GM13976 (cell line): ENCODE measurements around the gene CRADD.
"Not testable (repeated sequence)": the region's sequence is repeated elsewhere in the genome, so short reads cannot be mapped to it uniquely, and the experiment has no call there.

Experiments used
- DNase-seq: peaks from one replicate; pipeline ENCODE4 v3.0.0; 2012; ENCODE audit warnings: low spot score
- CTCF ChIP-seq: IDR thresholded peaks from 2 replicates; pipeline ENCODE4 v1.5.1; 2012; ENCODE audit warnings: borderline replicate concordance, mild to moderate bottlenecking; ENCODE audit not compliant: insufficient read depth; ENCODE audit errors: extremely low read depth, missing control alignments, control extremely low read depth
- in situ Hi-C: fragments of 300-500 bp; cut with MboI; formaldehyde crosslinking; loops from one replicate; pipeline ENCODE4 v1.12.0; 2022; ENCODE audit warnings: low sequenced_read_pairs, mixed read lengths, inconsistent platforms; ENCODE audit not compliant: unreplicated experiment

CRADD gene

GRCh38 chr12:93794738-93795137 lies 117.6 kb downstream of the CRADD start:
- no peak for TF ChIP-seq CTCF
- in situ Hi-C loops, result no loop called here
- no peak for DNase-seq

GRCh38 chr12:93795352-93795751 lies 118.2 kb downstream of the CRADD start:
- in situ Hi-C loops, result no loop called here
- DNase-seq, result no peak
- TF ChIP-seq CTCF, result no peak

GRCh38 chr12:93796729-93797128 lies 119.6 kb downstream of the CRADD start:
- TF ChIP-seq CTCF, result no peak

GRCh38 chr12:93798279-93799151 lies 121.3 kb downstream of the CRADD start:
- in situ Hi-C loops, result no loop called here
- DNase-seq, result no peak
- no peak for TF ChIP-seq CTCF

More at GRCh38 chr12:93796729-93797128, 119.6 kb downstream of the CRADD start:
- in situ Hi-C loops, result no loop called here
- DNase-seq, result no peak

- in situ Hi-C loops, DNase-seq: not testable (repeated sequence)
Observed at GRCh38 chr12:93801666-93802065, 124.5 kb downstream of the CRADD start.

GRCh38 chr12:93802293-93802692 lies 125.1 kb downstream of the CRADD start:
- no peak for TF ChIP-seq CTCF
- in situ Hi-C loops, result no loop called here
- DNase-seq, result no peak

GRCh38 chr12:93802698-93803423 lies 125.7 kb downstream of the CRADD start:
- in situ Hi-C loops, result no loop called here
- TF ChIP-seq CTCF, result no peak
- DNase-seq, result no peak
